Activated CD8-positive, alpha-beta memory T cell treated with anti-CD3 and anti-CD28 coated beads for 4 hours (primary cell): Measurements from ENCODE around the gene SIRPB1.
"Not testable (repeated sequence)": the region's sequence is repeated elsewhere in the genome, so short reads cannot be mapped to it uniquely, and the experiment has no call there.

Source experiments
- DNase-seq, 2 donors: peaks; one replicate each; pipeline ENCODE4 v3.0.0-alpha.2; 2020; ENCODE audit warnings: low read depth in 2 of 2

The SIRPB1 gene

DNA sequence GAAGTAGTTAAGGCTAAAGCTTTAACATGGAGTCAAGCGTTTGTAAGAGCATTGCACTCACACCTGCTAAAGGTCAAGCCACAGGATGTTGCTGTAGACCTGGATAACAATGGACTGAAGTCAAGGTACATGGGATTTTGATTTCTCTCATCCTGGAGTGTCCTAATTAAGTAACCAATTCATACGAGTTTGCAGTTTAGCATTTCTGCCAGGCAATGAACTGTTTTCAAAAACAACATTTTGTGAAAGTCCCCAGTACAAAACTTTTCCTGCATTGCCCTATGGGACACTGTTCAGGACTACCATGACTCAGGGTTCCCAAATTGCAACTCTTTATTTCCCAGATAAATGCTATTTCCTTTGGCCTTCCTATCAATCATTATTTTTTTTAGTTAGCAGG is 17.4 kb upstream of the SIRPB1 start:
- no peak for DNase-seq

DNA sequence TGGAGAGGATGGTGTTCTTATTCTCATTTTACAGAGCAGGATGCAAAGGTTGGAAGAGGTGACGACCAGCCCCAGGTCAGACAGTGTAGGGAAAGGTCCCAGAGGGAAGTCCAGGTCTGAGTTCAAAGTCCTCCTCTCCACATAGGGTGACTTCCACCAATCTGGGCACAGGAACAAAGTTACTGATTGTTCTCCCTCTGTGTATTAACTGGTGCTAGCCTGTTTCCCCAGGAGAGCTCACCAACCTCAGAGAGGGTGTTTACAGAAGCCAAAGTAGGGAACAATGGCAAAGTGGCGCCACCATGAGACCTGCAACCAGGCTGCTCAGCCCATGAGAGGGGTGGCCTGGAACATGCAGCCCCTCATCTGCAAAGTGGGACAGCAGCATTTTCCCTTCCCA is 16.8 kb upstream of the SIRPB1 start:
- no peak for DNase-seq

DNA sequence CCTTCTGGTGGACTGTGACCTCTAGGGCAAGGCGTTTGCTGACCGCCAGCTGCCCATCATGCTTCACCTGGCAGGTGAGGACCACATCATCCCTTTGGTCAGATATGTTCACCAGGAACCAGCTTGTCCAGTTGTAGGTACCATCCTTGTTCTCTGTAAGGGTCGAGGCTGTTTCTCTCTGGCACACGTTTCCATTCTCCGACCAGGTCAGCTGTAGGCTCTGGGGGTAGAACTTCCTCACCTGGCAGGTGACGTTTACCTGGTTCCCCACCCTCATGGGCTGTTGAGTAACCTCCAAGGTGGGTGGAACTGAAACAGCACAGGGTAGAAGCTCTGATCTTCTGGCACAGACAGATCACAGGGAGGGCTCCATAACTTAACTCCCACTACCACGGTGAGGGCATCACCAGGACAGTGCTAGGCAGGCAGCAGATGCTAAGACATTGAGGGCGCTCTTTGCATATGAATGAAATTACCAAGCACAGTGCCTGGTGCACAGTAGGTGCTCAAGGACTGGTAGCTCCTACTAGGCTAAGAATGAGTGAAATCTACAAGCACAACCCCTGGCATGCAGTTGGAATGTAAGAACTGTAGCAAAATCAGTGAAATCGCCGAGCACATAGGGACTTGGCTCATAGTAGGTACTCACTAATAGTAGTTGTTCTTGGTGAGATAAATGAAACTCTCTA is 15.6 kb upstream of the SIRPB1 start:
- no peak for DNase-seq

DNA sequence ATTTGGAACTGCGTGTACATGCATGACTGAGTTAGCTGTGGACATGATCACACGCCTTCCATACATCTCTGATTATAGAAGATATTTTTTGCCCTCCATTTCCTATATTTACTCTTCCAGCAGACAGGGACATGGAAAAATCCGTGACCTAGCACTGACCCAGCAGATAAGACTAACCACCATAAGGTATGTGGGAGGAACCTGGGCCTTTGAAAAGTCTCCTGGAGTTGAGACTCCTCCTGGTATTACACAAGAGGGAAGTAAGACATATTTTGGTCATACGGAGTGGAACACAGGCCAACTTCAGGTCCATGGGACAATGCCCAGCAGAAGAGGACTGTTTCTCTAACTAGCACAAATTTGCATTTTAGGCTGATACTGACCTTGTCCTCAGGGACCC is 13.7 kb upstream of the SIRPB1 start:
- DNase-seq: no peak

DNA sequence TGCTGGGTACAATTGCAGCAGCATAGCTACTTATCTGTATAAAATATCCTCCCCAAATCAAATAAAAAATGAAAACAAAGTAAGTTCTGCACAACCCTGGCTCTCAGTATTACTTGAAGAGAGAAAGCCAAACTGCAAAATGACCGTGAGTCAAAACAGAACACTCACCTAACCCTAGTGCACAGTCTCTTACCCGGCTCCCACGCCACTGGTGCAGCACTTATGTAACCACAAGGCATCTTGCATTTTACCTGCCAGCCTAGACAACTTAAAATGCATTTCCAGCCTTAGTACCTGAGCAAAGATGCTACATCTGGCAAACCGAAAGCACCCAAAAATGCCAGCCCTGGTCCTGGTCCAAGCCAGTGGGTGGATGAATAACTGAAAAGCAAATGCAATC is 12.4 kb upstream of the SIRPB1 start:
- DNase-seq: peak in 1 of 2 donors; percentile 9

DNA sequence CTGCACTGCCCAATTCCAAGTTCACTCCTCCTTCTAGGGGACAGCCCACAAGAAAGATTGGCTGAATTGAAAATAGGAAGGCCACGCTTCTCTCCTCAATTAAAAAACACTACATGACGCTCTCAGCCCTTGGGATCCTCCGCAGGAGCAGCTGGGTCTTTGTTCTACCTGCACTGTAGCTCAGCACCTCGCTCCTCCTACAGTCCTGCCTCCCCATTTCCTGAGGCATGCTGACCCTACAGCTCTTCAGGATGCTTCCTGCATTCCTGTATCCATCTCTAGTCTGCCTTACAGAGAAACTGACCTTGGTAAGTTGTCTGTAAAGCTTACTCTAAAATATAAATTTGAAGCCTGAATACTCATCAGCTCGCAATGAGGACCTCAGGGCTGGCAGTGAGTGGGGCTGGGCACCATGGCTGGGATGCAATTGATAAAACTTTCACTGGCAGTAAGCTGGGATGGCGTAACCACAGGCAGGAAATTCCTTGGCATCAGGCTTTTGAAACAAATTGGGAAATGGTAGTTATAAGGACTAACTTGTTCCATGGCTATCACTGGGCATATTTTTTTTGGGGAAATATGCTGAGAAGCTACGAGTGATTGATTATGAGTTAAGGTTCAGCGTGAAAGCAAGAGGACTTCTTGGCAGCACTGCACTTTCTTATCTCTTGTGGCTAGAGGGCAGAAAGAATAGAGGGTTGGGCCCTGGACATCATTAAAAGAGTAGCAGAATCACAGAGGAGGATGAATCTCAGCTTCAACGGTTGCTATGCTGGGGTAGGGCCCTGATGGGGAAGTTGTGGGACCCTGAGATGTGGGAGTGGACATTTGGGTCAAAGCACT is 11.7 kb upstream of the SIRPB1 start:
- no peak for DNase-seq

DNA sequence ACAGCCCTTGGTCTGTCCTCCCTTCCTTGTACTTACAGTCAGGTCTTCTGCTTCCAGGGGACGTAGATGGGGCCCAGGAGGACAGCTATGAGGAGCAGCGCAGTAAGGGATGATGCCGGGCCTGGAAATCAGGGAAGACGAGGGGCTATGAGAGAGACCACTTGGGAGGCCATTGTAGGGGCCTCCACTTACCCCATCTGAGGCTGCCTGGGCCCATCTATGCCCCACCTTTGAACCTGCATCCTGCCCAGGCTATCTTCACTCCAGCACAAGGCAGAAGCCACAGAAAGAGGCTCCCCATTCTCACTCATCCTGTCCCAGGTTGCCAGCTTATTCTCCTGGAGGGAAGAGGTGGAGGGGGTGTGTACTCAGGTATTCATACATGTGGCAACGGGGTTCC is 10.4 kb upstream of the SIRPB1 start:
- DNase-seq: no peak

DNA sequence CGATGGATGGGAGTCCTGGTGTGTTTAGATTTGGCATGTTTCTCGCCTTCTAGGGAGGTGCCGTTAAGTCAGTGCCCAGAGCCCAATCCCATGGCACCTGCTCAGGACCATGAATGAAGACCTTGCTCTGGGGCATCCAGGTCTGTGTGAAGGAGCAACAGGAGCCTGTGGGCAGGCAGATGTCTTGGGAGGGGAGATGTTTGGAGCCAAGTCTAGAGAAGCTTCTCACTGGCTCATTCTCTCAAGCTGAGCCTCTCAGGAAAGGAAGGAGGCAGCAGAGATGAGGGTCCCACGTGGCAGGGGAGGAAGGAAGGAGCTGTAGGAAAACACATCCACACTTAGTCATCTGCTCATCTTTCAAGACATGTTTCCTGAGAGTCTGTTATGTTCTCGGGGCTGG is 9.5 kb upstream of the SIRPB1 start:
- no peak for DNase-seq

DNA sequence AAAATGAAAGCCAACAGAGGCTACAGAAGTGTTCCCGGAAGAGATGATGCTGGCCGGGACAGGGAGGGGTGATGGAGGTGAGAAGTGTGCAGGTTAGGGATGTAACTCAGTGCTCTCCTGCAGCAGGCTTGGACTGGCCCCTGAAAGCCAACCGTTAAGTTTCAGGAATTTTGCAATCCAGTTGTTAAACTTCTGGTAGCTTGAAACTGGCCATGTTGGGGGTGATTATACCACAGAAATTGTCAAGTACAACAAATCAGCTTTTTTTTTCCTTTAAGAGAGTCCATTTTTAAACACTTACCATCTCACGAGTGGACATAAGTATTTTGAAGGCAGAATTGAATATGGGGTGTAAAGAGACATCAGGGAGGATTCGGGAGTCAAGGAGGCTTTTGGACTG is 8.8 kb upstream of the SIRPB1 start:
- DNase-seq: no peak

DNA sequence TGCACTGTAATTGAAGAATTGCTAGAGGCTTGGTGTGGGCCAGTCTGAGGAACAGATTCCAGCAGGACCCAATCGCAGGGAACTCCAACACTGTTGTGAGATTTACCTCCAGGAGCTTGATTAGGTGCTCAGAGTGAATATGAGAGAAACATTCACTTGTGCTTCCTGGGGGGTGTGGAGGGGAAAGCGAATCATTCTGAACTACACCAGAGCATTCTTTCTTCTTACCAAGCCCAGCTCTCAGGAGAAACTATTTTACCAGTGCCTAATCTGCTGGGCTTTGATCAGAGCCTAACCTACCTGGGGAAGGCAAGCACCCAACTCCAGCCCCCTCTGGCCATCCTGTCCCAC is 7.4 kb upstream of the SIRPB1 start:
- DNase-seq: no peak

DNA sequence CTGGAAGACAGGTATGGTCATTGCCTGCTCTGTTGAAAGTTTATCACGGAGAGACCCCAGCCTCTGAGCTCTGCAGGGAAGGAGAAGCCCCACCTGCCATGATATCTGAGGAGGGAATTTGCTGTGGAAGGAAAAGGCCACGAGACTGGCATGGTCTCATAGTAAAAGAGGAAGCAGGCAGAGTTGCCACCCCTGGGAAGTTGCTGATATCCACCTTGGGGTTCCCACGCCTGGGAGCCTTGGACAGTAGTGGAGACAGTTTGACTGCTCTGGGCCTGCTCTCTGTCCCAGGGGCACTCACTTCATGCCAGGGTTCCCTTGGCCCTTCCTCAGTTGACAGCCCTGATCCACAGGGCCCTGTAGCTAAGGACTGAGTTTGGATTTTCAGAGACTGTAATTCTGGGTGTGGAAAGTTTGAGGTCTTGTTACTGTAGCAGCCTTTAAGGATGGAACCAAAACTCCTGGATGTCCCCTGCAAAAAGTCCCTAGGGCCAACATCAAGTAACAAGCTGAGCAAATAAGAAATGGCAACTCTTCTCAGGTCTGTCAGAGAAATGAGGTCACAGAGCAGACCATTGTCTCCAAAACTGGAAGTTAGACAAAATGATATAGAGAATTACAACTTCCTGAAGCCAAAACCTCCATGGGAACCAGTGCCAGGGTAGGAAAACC is 6.9 kb upstream of the SIRPB1 start:
- DNase-seq: no peak

DNA sequence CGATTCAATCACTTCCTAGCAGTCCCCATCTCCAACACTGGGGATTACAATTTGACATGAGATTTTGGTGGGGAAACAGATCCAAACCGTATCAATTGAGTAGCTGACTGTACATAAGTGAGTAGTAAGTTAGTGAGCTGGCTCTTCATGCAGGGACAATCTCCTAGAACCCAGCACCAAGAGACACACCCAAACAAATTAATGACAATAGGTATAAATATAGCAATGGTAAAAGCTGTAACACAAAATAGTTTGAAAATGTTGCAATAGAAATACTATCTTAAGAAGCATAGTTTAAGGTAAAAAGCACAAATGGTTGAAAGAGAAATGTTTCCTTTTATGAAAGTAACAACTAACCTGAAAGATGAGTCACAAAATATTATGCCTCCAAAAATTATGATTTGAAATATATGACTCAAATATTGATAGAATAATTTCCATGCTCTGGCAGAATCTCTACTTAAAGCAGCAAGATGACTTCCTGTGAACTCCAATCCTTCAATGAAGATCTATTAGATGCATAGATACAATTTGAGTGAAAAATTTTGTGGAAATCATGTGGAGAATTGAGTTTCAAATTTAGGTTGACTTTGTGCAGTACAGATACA is 5.4 kb upstream of the SIRPB1 start:
- DNase-seq: no peak

DNA sequence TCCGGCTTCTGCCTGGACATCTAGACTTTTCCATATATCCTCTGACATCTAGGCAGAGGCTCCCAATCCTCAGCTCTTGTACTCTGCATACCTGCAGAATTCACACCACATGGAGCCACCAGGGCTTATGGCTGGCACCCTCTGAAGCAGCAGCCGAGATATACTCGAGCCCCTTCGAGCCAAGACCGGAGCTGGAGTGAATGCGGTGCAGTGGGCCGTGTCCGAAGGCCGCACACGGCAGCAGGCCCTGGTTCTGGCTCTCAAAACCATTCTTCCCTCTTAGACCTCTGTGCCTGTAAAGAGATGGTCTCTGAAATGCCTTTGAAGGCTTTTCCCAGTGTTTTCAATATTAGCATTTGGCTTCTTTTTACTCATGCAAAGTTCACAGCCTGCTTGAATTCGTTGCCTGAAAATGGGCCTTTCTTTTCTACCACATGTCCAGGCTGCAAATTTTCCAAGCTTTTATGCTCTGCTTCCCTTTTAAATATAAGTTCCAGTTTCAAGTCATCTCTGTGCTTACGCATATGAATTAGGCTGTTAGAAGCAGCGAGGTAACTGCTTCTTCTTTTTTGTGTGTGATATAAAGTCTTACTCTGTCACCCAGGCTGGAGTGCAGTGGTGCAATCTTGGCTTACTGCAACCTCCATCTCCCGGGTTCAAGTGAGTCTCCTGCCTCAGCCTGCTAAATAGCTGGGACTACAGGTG is 3.8 kb upstream of the SIRPB1 start:
- no peak for DNase-seq

DNA sequence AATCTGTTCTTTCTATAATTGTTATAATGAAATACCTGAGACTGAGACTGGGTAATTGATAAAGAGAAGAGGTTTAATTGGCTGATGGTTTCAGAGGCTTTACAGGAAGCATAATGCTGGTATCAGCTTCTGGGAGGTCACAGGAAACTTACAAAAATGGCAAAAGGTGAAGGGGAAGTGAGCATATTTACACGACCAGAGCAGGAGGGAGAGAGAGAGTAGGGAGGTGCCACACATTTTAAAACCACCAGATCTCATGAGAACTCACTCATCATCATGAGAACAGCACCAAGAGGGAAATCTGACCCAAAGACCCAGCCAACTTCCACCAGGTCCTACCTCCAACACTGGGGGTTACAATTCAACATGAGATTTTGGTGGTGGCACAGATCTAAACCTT is 2.6 kb upstream of the SIRPB1 start:
- no peak for DNase-seq

DNA sequence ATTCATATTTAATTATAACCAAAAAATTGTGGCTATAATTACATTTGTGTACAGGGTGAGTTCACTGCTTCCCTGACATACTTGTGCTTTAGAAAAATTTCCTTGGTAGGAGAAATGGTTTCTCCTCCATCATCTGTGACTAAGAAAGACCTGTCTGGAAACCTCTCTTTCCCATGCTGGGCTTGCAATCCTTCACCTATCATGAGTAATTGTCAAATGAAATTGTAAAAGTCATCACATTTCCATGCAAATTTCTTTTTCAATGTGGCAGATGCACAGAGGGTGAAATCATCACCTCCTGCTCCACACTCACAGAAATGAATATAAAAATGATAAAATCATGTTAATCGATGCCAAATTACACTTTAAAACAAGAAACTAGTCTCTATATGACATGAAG is 1.5 kb upstream of the SIRPB1 start:
- no peak for DNase-seq

DNA sequence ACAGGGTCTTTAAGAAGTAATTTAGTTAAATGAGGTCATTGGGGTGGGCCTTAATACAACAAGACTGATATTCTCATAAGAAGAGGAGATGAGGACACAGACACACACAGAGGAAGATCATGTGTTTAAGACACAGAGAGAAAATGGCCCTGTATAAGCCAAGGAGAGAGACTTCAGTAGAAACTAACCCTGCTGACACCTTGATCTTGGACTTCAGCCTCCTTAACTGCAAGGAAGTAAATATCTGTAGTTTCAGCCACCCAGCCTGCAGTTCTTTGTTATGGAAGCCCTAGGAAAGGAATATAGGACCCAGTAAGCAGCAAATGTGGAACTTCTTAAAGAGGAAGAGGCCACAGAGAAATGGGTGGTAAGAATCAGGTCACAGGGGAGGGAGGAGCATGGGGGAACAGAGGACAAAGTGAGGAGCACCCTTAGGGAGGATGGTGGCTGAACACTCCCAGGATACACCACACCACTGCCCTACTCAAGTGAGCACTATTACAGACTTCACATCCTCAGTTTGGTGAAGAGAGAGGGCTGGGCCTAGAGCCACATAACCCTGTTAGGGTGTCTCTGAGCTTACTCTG is 762 bp downstream of the SIRPB1 start:
- no peak for DNase-seq

DNA sequence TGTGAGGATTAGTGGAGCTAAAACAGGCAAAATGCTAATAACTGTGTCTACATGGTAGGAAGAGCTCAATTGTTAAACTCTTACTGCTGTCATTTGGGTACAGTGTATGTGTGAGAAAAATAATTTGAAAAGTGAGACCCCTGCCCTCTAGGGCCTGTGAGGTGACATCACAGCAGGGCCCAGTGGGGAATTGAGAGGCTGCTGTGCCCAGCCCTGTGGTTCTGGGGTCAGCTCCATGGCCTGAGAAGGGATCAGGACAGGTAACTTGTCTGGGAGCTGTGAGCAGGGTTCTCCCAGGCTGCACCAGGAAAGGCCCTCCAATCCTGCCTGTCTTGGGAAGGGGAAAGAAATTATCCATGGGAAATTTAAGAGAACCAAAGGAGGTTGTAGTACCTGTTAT is 1.3 kb downstream of the SIRPB1 start:
- no peak for DNase-seq

DNA sequence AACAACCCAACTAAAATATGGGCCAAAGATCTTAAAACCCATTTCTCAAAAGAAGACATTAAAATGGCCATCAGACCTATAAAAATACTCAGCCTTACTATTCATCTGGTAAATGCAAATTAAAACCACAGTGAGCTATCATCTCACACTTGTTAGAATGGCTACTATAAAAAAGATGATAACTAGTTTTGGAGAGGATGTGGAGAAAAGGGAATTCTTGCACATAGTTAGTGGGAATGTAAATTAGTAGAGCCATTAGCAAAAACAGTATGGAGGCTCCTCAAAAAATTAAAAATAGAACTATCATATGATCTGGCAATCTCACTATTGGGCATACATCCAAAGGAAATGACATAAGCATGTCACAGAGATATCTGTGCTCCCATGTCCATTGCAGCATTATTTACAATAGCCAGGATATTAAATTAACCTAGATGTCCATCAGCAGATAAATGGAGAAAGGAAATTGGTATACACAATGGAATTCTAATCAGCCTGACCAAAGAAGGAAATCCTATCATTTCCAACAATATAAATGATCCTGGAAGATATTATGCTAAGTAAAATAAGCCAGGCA is 2.9 kb downstream of the SIRPB1 start:
- DNase-seq: no peak

DNA sequence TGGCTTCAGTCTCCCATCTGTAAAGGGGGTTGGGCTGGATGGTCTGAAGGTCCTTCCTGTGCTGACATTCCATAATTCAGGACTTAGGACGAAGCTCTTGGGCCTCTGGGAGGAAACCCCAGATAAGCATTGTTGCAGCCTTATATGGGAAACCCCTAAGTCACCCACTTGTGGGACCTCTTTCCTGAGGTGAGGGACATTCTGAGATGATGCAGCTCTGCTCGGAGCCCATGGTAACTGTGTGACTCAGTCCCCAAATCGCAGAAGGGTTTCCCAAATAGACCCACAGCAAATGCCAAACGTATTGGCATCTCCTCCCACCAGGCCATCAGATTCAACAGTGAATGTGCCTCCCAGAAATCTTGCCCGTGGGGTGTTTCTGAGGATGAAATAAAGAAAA is 9.4 kb downstream of the SIRPB1 start:
- not testable (repeated sequence) for DNase-seq

DNA sequence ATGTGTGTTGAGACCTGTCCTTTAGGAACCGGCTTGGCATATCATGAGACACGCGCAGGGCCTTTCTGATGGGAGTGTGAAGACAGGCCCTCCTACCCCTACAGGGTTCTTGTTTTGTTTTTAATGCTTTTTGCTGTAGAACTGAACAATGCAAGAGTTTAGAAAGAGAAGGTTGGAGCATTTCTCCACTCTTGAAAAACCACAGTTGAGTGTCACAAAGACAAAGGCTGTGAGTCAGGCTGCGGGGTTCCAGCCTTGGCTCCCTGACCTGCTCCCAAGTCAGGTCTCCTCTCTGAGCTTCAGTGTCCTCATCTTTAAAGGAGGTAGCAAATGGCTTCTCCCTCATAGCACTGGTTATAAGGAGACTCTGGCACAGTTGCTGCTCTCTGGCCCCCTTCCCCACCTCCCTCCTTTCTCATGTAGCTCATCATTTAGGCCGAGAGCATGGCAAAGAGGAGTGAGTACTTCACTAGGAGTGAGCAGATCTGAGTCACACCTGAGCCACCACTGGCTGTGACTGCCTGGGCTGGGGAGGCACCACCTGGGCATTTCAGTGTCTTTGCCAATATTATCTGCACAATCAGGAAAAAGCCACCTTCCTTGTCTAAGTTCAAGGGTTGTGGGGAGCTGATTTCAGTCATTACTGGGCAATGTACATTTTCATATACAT is 11.0 kb downstream of the SIRPB1 start:
- DNase-seq: not testable (repeated sequence)

DNA sequence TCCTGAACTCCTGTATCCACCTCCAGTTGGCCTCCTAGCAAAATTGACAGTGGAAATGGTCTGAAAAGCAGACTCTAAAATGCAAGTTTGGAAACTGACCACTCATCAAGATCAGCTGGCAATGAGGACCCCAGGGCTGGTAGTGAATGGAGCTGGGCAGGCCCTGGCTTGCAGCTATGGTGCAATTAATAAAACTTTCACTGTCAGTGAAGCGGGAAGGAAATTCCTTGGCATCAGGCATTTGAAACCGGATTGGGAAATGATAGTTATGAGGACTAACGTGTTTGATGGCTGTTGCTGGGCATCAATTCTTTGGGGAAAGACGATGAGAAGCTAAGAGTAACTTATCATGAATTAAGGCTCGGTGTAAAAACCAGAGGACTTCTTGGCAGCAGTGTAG is 19.1 kb downstream of the SIRPB1 start:
- DNase-seq: no peak
